CD4-positive, alpha-beta memory T cell (primary cell): ENCODE data around the gene AKAP8. TPM values are rescaled to one million over a fixed set of nuclear protein-coding genes. Genes with fewer than 3 reads are reported as not detected.

Experiments
- CTCF ChIA-PET: fragments of 350-600 bp; sonication (Branson Sonifier 250); formaldehyde crosslinking; loops from one replicate; lab custom pipeline; 2021; ENCODE audit warnings: inconsistent platforms; ENCODE audit not compliant: partially characterized antibody; lab: Charles Lee
- POLR2A ChIA-PET: fragments of 350-600 bp; sonication (Branson Sonifier 250); formaldehyde crosslinking; loops from one replicate; lab custom pipeline; 2021; ENCODE audit not compliant: partially characterized antibody; lab: Charles Lee
- DNase-seq, 5 donors: peaks; one replicate each; pipeline versions ENCODE4 v3.0.0 to v3.0.0-alpha.2; 2020 to 2022; ENCODE audit warnings: mixed read lengths in 1 of 5
- H3K27ac ChIP-seq: one replicate; pipeline ENCODE4 v1.7.0; 2013; ENCODE audit warnings: low read depth, low read length
- H3K27me3 ChIP-seq: 2 replicates; pipeline ENCODE4 v1.7.0; 2013; ENCODE audit warnings: mild to moderate bottlenecking, low read length, moderate library complexity; ENCODE audit not compliant: insufficient read depth
- H3K36me3 ChIP-seq: 2 replicates; pipeline ENCODE4 v1.7.0; 2013; ENCODE audit warnings: mild to moderate bottlenecking, low read length, moderate library complexity; ENCODE audit not compliant: insufficient read depth
- H3K4me1 ChIP-seq: 2 replicates; pipeline ENCODE4 v1.7.0; 2013; ENCODE audit warnings: mild to moderate bottlenecking, low read length, moderate library complexity; ENCODE audit not compliant: insufficient read depth
- H3K4me3 ChIP-seq, 2 donors: one replicate each; pipeline ENCODE4 v1.7.0; 2013; ENCODE audit warnings: low read length in 2 of 2, mild to moderate bottlenecking in 1 of 2
- H3K9me3 ChIP-seq, 2 donors: one replicate each; pipeline ENCODE4 v1.7.0; 2013; ENCODE audit warnings: low read length in 2 of 2, control low read depth in 1 of 2; ENCODE audit not compliant: control insufficient read depth in 1 of 2
- H3K27ac Mint-ChIP-seq, 7 donors: one replicate each; pipeline ENCODE4 v1.8.0; 2020 to 2021; ENCODE audit warnings: mixed read lengths in 7 of 7, mild to moderate bottlenecking in 6 of 7, inconsistent platforms in 3 of 7, moderate library complexity in 3 of 7
- H3K27me3 Mint-ChIP-seq, 2 donors: one replicate each; pipeline ENCODE4 v1.8.0; 2020 to 2021; ENCODE audit warnings: mixed read lengths in 2 of 2
- H3K36me3 Mint-ChIP-seq, 2 donors: one replicate each; pipeline ENCODE4 v1.8.0; 2020 to 2021; ENCODE audit warnings: mixed read lengths in 2 of 2, inconsistent platforms in 1 of 2, mild to moderate bottlenecking in 1 of 2
- H3K4me1 Mint-ChIP-seq, 4 donors: one replicate each; pipeline ENCODE4 v1.8.0; 2020 to 2021; ENCODE audit warnings: mixed read lengths in 4 of 4, mild to moderate bottlenecking in 1 of 4
- H3K4me3 Mint-ChIP-seq, 8 donors: one replicate each; pipeline ENCODE4 v1.8.0; 2020 to 2021; ENCODE audit warnings: mixed read lengths in 8 of 8, mild to moderate bottlenecking in 7 of 8, moderate library complexity in 6 of 8, inconsistent platforms in 3 of 8
- H3K9me3 Mint-ChIP-seq, 8 donors: one replicate each; pipeline ENCODE4 v1.8.0; 2020 to 2021; ENCODE audit warnings: mixed read lengths in 8 of 8, mild to moderate bottlenecking in 5 of 8, inconsistent platforms in 3 of 8, moderate library complexity in 1 of 8
- intact Hi-C: fragments of 100-400 bp; cut with micrococcal nuclease; formaldehyde crosslinking; loops from one replicate; pipeline ENCODE4 v1.15.1; 2023
- polyA plus RNA-seq, 2 donors: library from polyadenylated mRNA; unstranded; fragments of 300-500 nt; fragmentation: Illumina TruSeq; gene quantifications; one replicate each; pipeline ENCODE4 v1.2.3, GENCODE V29; 2021
- total RNA-seq, 2 experiments: library from RNA; stranded (reverse); gene quantifications; one replicate each; pipeline ENCODE4 v1.2.3, GENCODE V29; 2021

The AKAP8 gene
- total and polyA plus RNA-seq, 4 experiments from 2014 or later = 10.8 to 71.5 (median 46.7) TPM

DNA sequence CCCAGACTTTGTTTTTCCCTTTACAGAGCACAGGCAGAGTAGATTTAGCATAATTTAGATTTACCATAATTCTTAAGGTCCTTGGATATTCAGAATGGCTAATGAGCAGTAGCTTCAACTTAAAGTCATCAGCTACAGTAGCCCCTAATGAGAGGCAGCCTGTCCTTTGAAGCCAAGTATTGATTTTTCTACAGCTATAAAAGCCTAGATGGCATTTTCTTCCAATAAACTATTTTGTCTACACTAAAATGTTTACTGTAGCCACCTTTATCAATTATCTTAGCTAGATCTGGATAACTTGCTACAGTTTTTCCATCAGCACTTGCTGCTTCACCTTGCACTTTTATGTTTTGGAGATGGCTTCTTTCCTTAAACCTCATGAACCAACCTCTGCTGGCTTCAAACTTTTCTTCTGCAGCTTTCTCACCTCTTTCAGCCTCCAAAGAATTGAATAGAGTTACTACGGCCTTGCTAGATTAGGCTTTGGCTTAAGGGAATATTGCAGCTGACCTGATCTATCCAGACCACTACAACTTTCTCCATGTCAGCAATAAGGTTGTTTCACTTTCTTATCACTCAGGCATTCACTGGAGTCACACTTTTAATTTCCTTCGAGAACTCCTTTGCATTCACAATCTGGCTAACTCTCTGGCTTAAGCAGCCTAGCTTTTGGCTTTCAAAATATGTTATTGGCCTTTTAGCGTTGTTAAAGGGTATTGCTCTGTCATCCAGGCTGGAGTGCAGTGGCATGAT lies 73.8 kb downstream of the AKAP8 start:
- H3K9me3 Mint-ChIP-seq = no peaks in the 10 kb centered on the region
- POLR2A ChIA-PET = interaction anchor here (0.7 to 1.2 kb wide), 2 partner anchors 14 to 50 kb away, joined by 3 read pairs; no protein-coding TSS in a partner anchor
- H3K9me3 ChIP-seq = no peaks in the 10 kb centered on the region
- no peaks in the 10 kb centered on the region for H3K27me3 Mint-ChIP-seq
- peaks cover 54 to 94% (median 70%) of the 10 kb centered on the region in 4 donors for H3K4me1 Mint-ChIP-seq
- H3K4me1 ChIP-seq = peaks cover 79% of the 10 kb centered on the region
- H3K27ac ChIP-seq = no peak overlapping the region
- CTCF ChIA-PET = interaction anchor here (0.8 kb wide), 1 partner anchor 506 kb away, joined by 3 read pairs; no protein-coding TSS in a partner anchor
- H3K27ac Mint-ChIP-seq = peak overlapping the region in 6 of 7 donors; percentile 7 to 89 (median 22)
- H3K36me3 ChIP-seq = no peaks in the 10 kb centered on the region
- peak overlapping the region; percentile 17 to 69 (median 38) for H3K4me3 Mint-ChIP-seq
- intact Hi-C loops = no loop called here
- peaks cover 2 to 3% of the 10 kb centered on the region in 2 donors for H3K36me3 Mint-ChIP-seq
- no peak for DNase-seq
- no peak overlapping the region for H3K4me3 ChIP-seq
- no peaks in the 10 kb centered on the region for H3K27me3 ChIP-seq

- peaks cover 55 to 94% (median 70%) of the 10 kb centered on the region in 4 donors for H3K4me1 Mint-ChIP-seq
- peak in 2 of 5 donors; percentile 26 to 48 for DNase-seq
- Histone ChIP-seq H3K9me3 (no peaks in the 10 kb centered on the region), H3K36me3 (no peaks in the 10 kb centered on the region), H3K27me3 (no peaks in the 10 kb centered on the region), H3K27ac (no peak overlapping the region), H3K4me1 (peaks cover 82% of the 10 kb centered on the region), H3K4me3 (peak overlapping the region in 1 of 2 donors; percentile 34)
- H3K4me3 Mint-ChIP-seq = peak overlapping the region; percentile 31 to 86 (median 70)
- POLR2A ChIA-PET = interaction anchor here (0.5 to 1.4 kb wide), 3 partner anchors 11 to 51 kb away, joined by 3 to 4 read pairs (median 3); no protein-coding TSS in a partner anchor
- H3K36me3 Mint-ChIP-seq = peaks cover 2 to 3% of the 10 kb centered on the region in 2 donors
- intact Hi-C loops = no loop called here
- peak overlapping the region; percentile 56 to 85 (median 75) for H3K27ac Mint-ChIP-seq
- no peaks in the 10 kb centered on the region for H3K9me3 Mint-ChIP-seq
- CTCF ChIA-PET = no interaction called here
- no peaks in the 10 kb centered on the region for H3K27me3 Mint-ChIP-seq
Measured at GRCh38 chr19:15304140-15304705, 75.4 kb downstream of the AKAP8 start.

Other genes with a start within 250 kb of the AKAP8 start
- under 1 TPM; 0.14 to 0.23 TPM for gene NOTCH3, start 178.8 kb downstream of the AKAP8 start, total RNA-seq
- gene NOTCH3, start 178.8 kb downstream of the AKAP8 start, polyA plus RNA-seq = not detected
- under 1 TPM in 1 of 2 experiments, not detected in 1; 0.29 TPM for gene EPHX3, start 147.3 kb downstream of the AKAP8 start, total RNA-seq
- gene EPHX3, start 147.3 kb downstream of the AKAP8 start, polyA plus RNA-seq = not detected
- gene BRD4, start 47.2 kb downstream of the AKAP8 start, total RNA-seq = 100 to 1,000 TPM; 149 to 152 TPM
- gene BRD4, start 47.2 kb downstream of the AKAP8 start, polyA plus RNA-seq = 10 to 100 TPM in 1 of 2 donors, 1 to 10 TPM in 1; 4.2 to 48.2 TPM
- 100 to 1,000 TPM; 177 to 182 TPM for gene AKAP8L, start 39.2 kb upstream of the AKAP8 start, total RNA-seq
- gene AKAP8L, start 39.2 kb upstream of the AKAP8 start, polyA plus RNA-seq = 10 to 100 TPM; 31.4 to 61.4 TPM
- 10 to 100 TPM; 28.7 to 30.0 TPM for gene WIZ, start 70.2 kb upstream of the AKAP8 start, total RNA-seq
- 1 to 10 TPM in 1 of 2 donors, under 1 TPM in 1; 0.03 to 2.5 TPM for gene WIZ, start 70.2 kb upstream of the AKAP8 start, polyA plus RNA-seq
- gene RASAL3, start 84.8 kb upstream of the AKAP8 start, total RNA-seq = 100 to 1,000 TPM; 229 to 238 TPM
- 100 to 1,000 TPM in 1 of 2 donors, 10 to 100 TPM in 1; 37.4 to 106 TPM for gene RASAL3, start 84.8 kb upstream of the AKAP8 start, polyA plus RNA-seq
- gene PGLYRP2, start 99.7 kb upstream of the AKAP8 start, total RNA-seq = under 1 TPM; 0.61 to 0.91 TPM
- gene PGLYRP2, start 99.7 kb upstream of the AKAP8 start, polyA plus RNA-seq = under 1 TPM; 0.19 to 0.23 TPM
- gene CYP4F22, start 128.7 kb upstream of the AKAP8 start, total RNA-seq = under 1 TPM; 0.44 to 0.61 TPM
- gene CYP4F22, start 128.7 kb upstream of the AKAP8 start, polyA plus RNA-seq = 1 to 10 TPM; 1.1 to 1.7 TPM
- not detected for gene CYP4F8, start 235.4 kb upstream of the AKAP8 start, total RNA-seq
- gene CYP4F8, start 235.4 kb upstream of the AKAP8 start, polyA plus RNA-seq = not detected